ENCODE results near the gene SLC30A4.

DNA sequence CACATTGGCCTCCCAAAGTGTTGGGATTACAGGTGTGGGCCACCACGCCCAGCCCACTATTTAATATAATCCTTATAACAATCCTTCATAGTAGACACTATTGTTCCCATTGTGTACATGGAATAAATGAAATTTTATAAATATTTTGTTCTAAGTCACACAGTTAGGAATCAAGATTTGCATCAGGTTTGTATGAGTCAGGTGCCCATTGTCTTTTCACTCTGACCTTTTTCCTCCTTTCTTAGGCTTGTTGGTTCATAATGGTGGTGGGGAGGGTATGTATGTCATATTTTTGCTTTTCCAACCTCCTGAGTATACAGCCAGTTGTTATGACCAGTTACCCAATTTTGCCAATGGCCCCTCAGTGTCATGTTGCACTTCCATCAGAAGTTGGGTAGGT is 18.0 kb upstream of the SLC30A4 start:
- TF ChIP-seq EZH2 (IDR thresholded peaks at IDR 0.05; ENCODE audit: low read length, missing control alignments) (no peak), CTCF (conservative IDR thresholded peaks at IDR 0.05 in 1 of 2, IDR thresholded peaks at IDR 0.05 in 1 of 2; ENCODE audit: low read depth in 1 of 2, low read length in 2 of 2) (no peak)

All from fibroblast of lung (primary cell).